GM19193 (cell line): ENCODE results near the gene OPRM1.

Experiments used
- POLR2A ChIP-seq: IDR thresholded peaks from 4 replicates; pipeline ENCODE4 v1.6.1; 2011; ENCODE audit not compliant: insufficient read depth, insufficient read length; ENCODE audit errors: extremely low read depth

The OPRM1 gene

GRCh38 chr6:154159126-154159525 lies 120.1 kb downstream of the OPRM1 start:
- no peak for TF ChIP-seq POLR2A

GRCh38 chr6:154161689-154162088 lies 122.6 kb downstream of the OPRM1 start:
- TF ChIP-seq POLR2A, result no peak

GRCh38 chr6:154164397-154164796 lies 125.4 kb downstream of the OPRM1 start:
- TF ChIP-seq POLR2A, result no peak

GRCh38 chr6:154165478-154165877 lies 126.4 kb downstream of the OPRM1 start:
- no peak for TF ChIP-seq POLR2A

- TF ChIP-seq POLR2A, result no peak
These were observed 127.1 kb downstream of the OPRM1 start for GRCh38 chr6:154166140-154166539.

- TF ChIP-seq POLR2A, result no peak
These were observed 128.1 kb downstream of the OPRM1 start for GRCh38 chr6:154167126-154167525.

GRCh38 chr6:154169193-154169847 lies 130.3 kb downstream of the OPRM1 start:
- TF ChIP-seq POLR2A, result no peak

- no peak for TF ChIP-seq POLR2A
These were observed 131.1 kb downstream of the OPRM1 start for GRCh38 chr6:154170106-154170505.

- TF ChIP-seq POLR2A, result no peak
These were observed 140.4 kb downstream of the OPRM1 start for GRCh38 chr6:154179434-154179833.

GRCh38 chr6:154187203-154187602 lies 148.2 kb downstream of the OPRM1 start:
- no peak for TF ChIP-seq POLR2A

- no peak for TF ChIP-seq POLR2A
These were observed 148.7 kb downstream of the OPRM1 start for GRCh38 chr6:154187714-154188113.

GRCh38 chr6:154196333-154196885 lies 157.4 kb downstream of the OPRM1 start:
- no peak for TF ChIP-seq POLR2A

- TF ChIP-seq POLR2A, result no peak
These were observed 158.3 kb downstream of the OPRM1 start for GRCh38 chr6:154197196-154197860.

GRCh38 chr6:154202339-154202738 lies 163.3 kb downstream of the OPRM1 start:
- no peak for TF ChIP-seq POLR2A

- TF ChIP-seq POLR2A, result no peak
These were observed 163.9 kb downstream of the OPRM1 start for GRCh38 chr6:154202958-154203357.

- TF ChIP-seq POLR2A, result no peak
These were observed 167.1 kb downstream of the OPRM1 start for GRCh38 chr6:154206141-154206540.
